Measurements from ENCODE around the gene MAPT.

Gene MAPT

DNA sequence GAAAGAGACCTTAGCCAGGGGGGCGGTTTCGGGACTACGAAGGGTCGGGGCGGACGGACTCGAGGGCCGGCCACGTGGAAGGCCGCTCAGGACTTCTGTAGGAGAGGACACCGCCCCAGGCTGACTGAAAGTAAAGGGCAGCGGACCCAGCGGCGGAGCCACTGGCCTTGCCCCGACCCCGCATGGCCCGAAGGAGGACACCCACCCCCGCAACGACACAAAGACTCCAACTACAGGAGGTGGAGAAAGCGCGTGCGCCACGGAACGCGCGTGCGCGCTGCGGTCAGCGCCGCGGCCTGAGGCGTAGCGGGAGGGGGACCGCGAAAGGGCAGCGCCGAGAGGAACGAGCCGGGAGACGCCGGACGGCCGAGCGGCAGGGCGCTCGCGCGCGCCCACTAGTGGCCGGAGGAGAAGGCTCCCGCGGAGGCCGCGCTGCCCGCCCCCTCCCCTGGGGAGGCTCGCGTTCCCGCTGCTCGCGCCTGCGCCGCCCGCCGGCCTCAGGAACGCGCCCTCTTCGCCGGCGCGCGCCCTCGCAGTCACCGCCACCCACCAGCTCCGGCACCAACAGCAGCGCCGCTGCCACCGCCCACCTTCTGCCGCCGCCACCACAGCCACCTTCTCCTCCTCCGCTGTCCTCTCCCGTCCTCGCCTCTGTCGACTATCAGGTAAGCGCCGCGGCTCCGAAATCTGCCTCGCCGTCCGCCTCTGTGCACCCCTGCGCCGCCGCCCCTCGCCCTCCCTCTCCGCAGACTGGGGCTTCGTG is at the start of gene MAPT:
Gene MAPT, plus strand, starts transcription at position 533 of the 763 bp plus-strand sequence. CDS start 67,784 bp downstream, outside the sequence.
- TF ChIP-seq RAD21 (IDR thresholded peaks at IDR 0.05; ENCODE audit: low read depth), result peak; percentile 41; the same call in 1 of the 2 replicates
- TF ChIP-seq EP300 (IDR thresholded peaks at IDR 0.05; ENCODE audit: borderline replicate concordance), result no peak
- no peak for TF ChIP-seq FOXM1 (IDR thresholded peaks at IDR 0.05; ENCODE audit: borderline replicate concordance, low read depth)
- no peak for TF ChIP-seq YY1 (IDR thresholded peaks at IDR 0.05; ENCODE audit: low read depth)
- peak; percentile 86 for TF ChIP-seq EGR1 (IDR thresholded peaks at IDR 0.05)
- 0 out of 2 replicates have a peak, but pooled peaks have one; percentile 9 for TF ChIP-seq TCF12 (IDR thresholded peaks at IDR 0.05; ENCODE audit: low read depth)
- TF ChIP-seq MAX (IDR thresholded peaks at IDR 0.05), result peak; percentile 96
- TF ChIP-seq CEBPB (IDR thresholded peaks at IDR 0.05), result no peak
- TF ChIP-seq TEAD4 (IDR thresholded peaks at IDR 0.05), result no peak
- TF ChIP-seq ZBTB7A (IDR thresholded peaks at IDR 0.05; ENCODE audit: low read depth), result no peak
- no peak for TF ChIP-seq CREB1 (IDR thresholded peaks at IDR 0.05; ENCODE audit: low read depth)
- no peak for TF ChIP-seq NFIC (IDR thresholded peaks at IDR 0.05)
- TF ChIP-seq, protein P1, sequence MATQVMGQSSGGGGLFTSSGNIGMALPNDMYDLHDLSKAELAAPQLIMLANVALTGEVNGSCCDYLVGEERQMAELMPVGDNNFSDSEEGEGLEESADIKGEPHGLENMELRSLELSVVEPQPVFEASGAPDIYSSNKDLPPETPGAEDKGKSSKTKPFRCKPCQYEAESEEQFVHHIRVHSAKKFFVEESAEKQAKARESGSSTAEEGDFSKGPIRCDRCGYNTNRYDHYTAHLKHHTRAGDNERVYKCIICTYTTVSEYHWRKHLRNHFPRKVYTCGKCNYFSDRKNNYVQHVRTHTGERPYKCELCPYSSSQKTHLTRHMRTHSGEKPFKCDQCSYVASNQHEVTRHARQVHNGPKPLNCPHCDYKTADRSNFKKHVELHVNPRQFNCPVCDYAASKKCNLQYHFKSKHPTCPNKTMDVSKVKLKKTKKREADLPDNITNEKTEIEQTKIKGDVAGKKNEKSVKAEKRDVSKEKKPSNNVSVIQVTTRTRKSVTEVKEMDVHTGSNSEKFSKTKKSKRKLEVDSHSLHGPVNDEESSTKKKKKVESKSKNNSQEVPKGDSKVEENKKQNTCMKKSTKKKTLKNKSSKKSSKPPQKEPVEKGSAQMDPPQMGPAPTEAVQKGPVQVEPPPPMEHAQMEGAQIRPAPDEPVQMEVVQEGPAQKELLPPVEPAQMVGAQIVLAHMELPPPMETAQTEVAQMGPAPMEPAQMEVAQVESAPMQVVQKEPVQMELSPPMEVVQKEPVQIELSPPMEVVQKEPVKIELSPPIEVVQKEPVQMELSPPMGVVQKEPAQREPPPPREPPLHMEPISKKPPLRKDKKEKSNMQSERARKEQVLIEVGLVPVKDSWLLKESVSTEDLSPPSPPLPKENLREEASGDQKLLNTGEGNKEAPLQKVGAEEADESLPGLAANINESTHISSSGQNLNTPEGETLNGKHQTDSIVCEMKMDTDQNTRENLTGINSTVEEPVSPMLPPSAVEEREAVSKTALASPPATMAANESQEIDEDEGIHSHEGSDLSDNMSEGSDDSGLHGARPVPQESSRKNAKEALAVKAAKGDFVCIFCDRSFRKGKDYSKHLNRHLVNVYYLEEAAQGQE (IDR thresholded peaks at IDR 0.05; ENCODE audit: low read depth), result no peak
- TF ChIP-seq, protein P2, sequence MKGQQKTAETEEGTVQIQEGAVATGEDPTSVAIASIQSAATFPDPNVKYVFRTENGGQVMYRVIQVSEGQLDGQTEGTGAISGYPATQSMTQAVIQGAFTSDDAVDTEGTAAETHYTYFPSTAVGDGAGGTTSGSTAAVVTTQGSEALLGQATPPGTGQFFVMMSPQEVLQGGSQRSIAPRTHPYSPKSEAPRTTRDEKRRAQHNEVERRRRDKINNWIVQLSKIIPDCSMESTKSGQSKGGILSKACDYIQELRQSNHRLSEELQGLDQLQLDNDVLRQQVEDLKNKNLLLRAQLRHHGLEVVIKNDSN (IDR thresholded peaks at IDR 0.05), result no peak
- TF ChIP-seq TAF1 (IDR thresholded peaks at IDR 0.05; ENCODE audit: low read depth), result peak; percentile 55

DNA sequence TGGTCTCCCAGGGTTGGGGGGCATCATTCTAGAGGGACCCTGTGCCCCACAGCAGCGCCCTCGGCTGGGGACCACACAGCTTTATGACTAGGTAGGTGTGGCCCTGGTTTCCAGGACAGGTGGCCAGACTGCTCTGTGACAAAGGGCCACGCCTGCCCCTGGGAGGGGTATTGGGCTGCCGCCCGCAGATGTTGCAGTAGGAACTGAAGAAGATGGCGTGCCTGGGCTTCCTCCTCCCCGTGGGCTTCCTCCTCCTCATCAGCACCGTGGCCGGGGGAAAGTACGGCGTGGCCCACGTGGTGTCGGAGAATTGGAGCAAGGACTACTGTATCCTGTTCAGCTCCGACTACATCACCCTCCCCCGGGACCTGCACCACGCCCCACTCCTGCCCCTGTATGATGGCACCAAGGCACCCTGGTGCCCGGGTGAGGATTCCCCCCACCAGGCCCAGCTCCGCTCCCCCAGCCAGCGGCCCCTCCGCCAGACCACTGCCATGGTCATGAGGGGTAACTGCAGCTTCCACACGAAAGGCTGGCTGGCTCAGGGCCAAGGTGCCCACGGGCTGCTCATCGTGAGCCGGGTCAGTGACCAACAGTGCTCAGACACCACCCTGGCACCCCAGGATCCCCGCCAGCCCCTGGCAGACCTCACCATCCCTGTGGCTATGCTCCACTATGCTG is 49.5 kb upstream of the MAPT start, which contains the start of gene SPPL2C:
Gene SPPL2C, plus strand, starts transcription at position 187 of the 681 bp plus-strand sequence. Its CDS starts 26 bp downstream, at position 213.
- TF ChIP-seq, protein P2 (IDR thresholded peaks at IDR 0.05), result no peak
- TF ChIP-seq EP300 (IDR thresholded peaks at IDR 0.05; ENCODE audit: borderline replicate concordance) (no peak), CEBPB (IDR thresholded peaks at IDR 0.05) (no peak), MAX (IDR thresholded peaks at IDR 0.05) (no peak), NFIC (IDR thresholded peaks at IDR 0.05) (0 out of 2 replicates have a peak, but pooled peaks have one; percentile 13), RAD21 (IDR thresholded peaks at IDR 0.05; ENCODE audit: low read depth) (no peak), TEAD4 (IDR thresholded peaks at IDR 0.05) (no peak)
- TF ChIP-seq, protein P1 (IDR thresholded peaks at IDR 0.05; ENCODE audit: low read depth), result no peak

DNA sequence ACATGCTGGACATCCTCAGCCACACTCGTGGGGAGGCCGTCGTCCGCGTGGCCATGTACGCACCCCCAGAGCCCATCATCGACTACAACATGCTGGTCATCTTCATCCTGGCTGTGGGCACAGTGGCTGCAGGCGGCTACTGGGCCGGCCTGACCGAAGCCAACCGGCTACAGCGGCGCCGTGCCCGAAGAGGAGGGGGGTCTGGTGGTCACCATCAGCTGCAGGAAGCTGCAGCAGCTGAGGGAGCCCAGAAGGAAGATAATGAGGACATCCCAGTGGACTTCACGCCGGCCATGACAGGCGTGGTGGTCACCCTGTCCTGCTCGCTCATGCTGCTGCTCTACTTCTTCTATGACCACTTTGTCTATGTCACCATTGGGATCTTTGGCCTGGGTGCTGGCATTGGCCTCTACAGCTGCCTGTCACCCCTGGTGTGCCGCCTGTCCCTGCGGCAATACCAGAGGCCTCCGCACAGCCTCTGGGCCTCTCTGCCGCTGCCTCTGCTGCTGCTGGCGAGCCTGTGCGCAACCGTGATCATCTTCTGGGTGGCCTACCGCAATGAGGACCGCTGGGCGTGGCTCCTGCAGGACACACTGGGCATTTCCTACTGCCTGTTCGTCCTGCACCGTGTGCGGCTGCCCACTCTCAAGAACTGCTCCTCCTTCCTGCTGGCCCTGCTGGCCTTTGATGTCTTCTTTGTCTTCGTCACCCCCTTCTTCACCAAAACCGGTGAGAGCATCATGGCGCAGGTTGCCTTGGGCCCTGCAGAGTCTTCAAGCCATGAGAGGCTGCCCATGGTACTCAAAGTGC is 48.8 kb upstream of the MAPT start:
- TF ChIP-seq FOXM1 (IDR thresholded peaks at IDR 0.05; ENCODE audit: borderline replicate concordance, low read depth) (no peak), TCF12 (IDR thresholded peaks at IDR 0.05; ENCODE audit: low read depth) (no peak), EP300 (IDR thresholded peaks at IDR 0.05; ENCODE audit: borderline replicate concordance) (no peak), CREB1 (IDR thresholded peaks at IDR 0.05; ENCODE audit: low read depth) (no peak)

DNA sequence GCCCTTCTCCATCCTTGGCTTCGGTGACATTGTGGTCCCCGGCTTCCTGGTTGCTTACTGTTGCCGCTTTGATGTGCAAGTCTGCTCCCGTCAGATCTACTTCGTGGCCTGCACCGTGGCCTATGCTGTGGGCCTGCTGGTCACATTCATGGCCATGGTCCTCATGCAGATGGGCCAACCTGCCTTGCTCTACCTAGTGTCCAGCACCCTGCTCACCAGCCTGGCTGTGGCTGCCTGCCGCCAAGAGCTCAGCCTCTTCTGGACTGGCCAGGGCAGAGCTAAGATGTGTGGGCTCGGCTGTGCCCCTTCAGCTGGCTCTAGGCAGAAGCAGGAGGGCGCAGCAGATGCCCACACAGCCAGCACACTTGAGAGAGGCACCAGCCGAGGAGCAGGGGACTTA is 48.1 kb upstream of the MAPT start:
- no peak for TF ChIP-seq RAD21 (IDR thresholded peaks at IDR 0.05; ENCODE audit: low read depth)
- no peak for TF ChIP-seq NFIC (IDR thresholded peaks at IDR 0.05)
- no peak for TF ChIP-seq FOXM1 (IDR thresholded peaks at IDR 0.05; ENCODE audit: borderline replicate concordance, low read depth)
- no peak for TF ChIP-seq TAF1 (IDR thresholded peaks at IDR 0.05; ENCODE audit: low read depth)
- TF ChIP-seq CREB1 (IDR thresholded peaks at IDR 0.05; ENCODE audit: low read depth), result no peak
- no peak for TF ChIP-seq ZBTB7A (IDR thresholded peaks at IDR 0.05; ENCODE audit: low read depth)
- TF ChIP-seq MAX (IDR thresholded peaks at IDR 0.05), result no peak
- TF ChIP-seq EP300 (IDR thresholded peaks at IDR 0.05; ENCODE audit: borderline replicate concordance), result no peak

Measured in Ishikawa (cell line).